ENCODE results near the gene SYCE3.

SYCE3 gene

DNA sequence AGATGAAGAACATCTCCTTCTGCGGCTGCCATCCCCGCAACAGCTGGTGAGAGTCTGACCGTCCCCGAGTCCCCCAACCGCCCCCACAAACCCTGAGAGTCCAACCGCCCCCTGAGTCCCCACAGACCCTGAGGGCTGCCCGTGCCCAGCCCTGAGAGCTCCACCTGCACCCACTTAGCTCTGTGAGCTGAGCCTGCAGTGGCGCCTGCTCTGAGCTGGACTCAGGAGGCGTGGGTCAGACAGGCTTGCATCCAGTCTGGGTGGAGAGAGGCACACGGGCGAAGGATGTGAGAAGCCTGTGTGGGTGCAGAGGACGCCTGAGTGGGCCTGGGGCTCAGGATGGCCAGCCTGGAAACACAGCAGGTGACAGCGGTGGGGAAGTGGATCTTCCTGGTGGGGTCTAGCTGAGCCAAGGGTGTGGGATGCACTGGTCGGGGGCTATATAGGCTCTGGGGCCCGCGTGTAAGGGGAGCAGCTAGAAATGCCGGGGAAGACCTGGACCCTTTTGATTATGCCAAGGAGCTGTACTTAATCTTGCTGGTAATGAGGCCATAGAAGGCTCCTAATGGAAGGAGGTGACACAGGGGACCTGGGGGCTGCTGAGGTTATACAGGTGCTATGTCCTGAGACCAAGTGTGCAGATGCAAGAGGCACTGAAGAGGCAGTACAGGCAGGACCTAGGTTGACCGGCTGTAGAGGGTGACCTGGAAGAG lies 44.4 kb upstream of the SYCE3 start:
- H3K27me3 ChIP-seq (ENCODE audit: control insufficient read depth in 1 of 2, insufficient read depth in 2 of 2, low read length in 2 of 2): peaks cover 24 to 31% of the 10 kb centered on the region in 2 donors
- no peaks in the 10 kb centered on the region for H3K9me3 ChIP-seq (ENCODE audit: control insufficient read depth in 1 of 2, low read length in 2 of 2)
- peaks cover 0 to 1% of the 10 kb centered on the region in 2 donors for H3K4me1 ChIP-seq (ENCODE audit: control insufficient read depth in 1 of 2, insufficient read depth in 2 of 2, low read length in 2 of 2)
- no peaks in the 10 kb centered on the region for H3K36me3 ChIP-seq (ENCODE audit: control insufficient read depth in 1 of 2, insufficient read depth in 2 of 2, low read length in 2 of 2)
- H3K4me3 ChIP-seq (ENCODE audit: low read depth in 1 of 2, low read length in 2 of 2): no peak overlapping the region
- no peak overlapping the region for H3K9ac ChIP-seq (ENCODE audit: low read depth in 1 of 2, low read length in 2 of 2)
- no peak overlapping the region for H3K27ac ChIP-seq (ENCODE audit: low read depth, low read length)

DNA sequence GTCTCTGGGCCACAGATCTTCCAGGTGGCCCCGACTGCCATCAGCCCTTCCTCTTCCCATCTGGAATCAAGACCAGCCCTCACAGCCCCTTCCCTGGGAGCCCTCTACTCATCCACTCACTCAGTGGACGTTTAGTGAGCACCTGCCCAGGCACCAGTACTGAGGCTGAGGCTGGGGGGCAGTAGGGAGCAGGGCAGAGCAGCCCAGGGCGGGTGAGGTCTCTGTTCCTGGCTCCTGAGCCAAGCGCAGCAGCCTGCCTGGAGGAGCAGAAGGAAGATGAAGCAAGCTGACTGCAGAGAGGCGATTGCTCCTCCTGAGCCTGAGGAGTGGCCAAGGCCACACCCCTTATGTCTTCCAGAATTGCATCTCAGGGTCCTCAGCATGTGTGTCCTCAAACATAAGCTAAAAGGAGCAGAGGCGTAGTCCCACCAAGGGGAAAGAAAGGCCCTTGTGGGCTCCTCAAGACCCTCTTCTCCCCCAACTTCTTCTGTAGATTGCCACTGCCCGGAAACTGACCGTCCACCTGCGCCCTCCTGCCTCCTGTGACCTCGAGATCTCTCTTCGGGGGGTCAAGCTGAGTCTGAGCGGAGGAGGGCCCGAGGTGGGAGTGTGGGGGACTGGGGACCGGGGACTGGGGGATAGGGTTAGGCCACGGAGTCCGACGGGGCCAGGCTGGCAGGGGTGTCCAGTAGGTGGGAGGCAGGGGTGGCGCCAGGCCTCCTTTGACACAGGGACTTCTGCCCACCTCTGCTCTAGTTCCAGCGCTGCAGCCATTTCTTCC lies 43.6 kb upstream of the SYCE3 start:
- H3K27me3 ChIP-seq (ENCODE audit: control insufficient read depth in 1 of 2, insufficient read depth in 2 of 2, low read length in 2 of 2): peaks cover 29 to 31% of the 10 kb centered on the region in 2 donors
- no peaks in the 10 kb centered on the region for H3K4me1 ChIP-seq (ENCODE audit: control insufficient read depth in 1 of 2, insufficient read depth in 2 of 2, low read length in 2 of 2)
- no peaks in the 10 kb centered on the region for H3K9me3 ChIP-seq (ENCODE audit: control insufficient read depth in 1 of 2, low read length in 2 of 2)
- H3K27ac ChIP-seq (ENCODE audit: low read depth, low read length): no peak overlapping the region
- H3K4me3 ChIP-seq (ENCODE audit: low read depth in 1 of 2, low read length in 2 of 2): no peak overlapping the region
- no peak overlapping the region for H3K9ac ChIP-seq (ENCODE audit: low read depth in 1 of 2, low read length in 2 of 2)
- no peaks in the 10 kb centered on the region for H3K36me3 ChIP-seq (ENCODE audit: control insufficient read depth in 1 of 2, insufficient read depth in 2 of 2, low read length in 2 of 2)

DNA sequence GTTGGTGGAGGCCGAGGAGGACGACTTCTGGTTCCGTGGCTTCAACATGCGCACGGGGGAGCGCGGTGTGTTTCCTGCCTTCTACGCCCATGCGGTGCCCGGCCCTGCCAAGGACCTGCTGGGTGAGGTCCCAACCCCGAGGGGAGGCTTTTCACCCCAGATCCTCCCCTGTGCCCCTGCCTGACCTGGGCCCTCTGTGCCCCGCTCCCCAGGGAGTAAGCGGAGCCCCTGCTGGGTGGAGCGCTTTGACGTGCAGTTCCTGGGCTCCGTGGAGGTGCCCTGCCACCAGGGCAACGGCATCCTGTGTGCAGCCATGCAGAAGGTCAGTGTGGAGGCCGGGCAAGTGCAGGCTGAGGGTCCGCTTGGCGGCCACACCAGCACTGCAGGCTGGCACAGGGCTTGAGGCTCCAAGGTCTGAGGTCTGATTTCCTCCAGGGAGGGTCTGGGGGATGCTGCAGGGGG lies 42.9 kb upstream of the SYCE3 start:
- no peaks in the 10 kb centered on the region for H3K36me3 ChIP-seq (ENCODE audit: control insufficient read depth in 1 of 2, insufficient read depth in 2 of 2, low read length in 2 of 2)
- H3K4me3 ChIP-seq (ENCODE audit: low read depth in 1 of 2, low read length in 2 of 2): no peak overlapping the region
- no peaks in the 10 kb centered on the region for H3K4me1 ChIP-seq (ENCODE audit: control insufficient read depth in 1 of 2, insufficient read depth in 2 of 2, low read length in 2 of 2)
- no peak overlapping the region for H3K27ac ChIP-seq (ENCODE audit: low read depth, low read length)
- peaks cover 29 to 31% of the 10 kb centered on the region in 2 donors for H3K27me3 ChIP-seq (ENCODE audit: control insufficient read depth in 1 of 2, insufficient read depth in 2 of 2, low read length in 2 of 2)
- no peak overlapping the region for H3K9ac ChIP-seq (ENCODE audit: low read depth in 1 of 2, low read length in 2 of 2)
- no peaks in the 10 kb centered on the region for H3K9me3 ChIP-seq (ENCODE audit: control insufficient read depth in 1 of 2, low read length in 2 of 2)

DNA sequence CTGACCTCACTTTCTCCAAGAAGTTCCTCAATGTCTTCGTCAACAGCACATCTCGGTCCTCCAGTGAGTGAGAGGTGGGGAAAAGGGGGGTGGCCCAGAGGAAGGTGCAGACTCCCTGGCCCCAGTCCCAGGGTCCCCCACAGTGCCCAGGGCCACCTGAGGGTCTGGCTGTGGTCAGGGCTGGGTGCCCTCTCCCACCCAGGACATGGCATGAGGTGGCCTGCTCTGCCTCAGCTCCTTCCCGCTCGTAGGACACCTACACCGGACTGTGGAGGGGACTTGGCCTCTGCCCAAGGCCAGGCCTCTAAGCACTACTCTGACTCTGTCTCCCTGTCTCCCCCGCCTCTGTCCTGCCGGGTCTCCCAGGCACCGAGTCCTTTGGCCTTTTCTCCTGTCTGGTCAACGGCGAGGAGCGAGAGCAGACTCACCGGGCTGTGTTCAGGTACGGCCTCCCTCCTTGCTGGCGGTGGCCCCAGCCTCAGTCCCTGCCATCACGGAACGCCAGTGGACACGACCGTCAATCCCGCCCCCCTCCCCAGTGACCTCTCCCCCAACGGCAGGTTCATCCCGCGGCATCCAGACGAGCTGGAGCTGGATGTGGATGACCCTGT lies 42.4 kb upstream of the SYCE3 start:
- H3K27me3 ChIP-seq (ENCODE audit: control insufficient read depth in 1 of 2, insufficient read depth in 2 of 2, low read length in 2 of 2): peaks cover 29 to 31% of the 10 kb centered on the region in 2 donors

DNA sequence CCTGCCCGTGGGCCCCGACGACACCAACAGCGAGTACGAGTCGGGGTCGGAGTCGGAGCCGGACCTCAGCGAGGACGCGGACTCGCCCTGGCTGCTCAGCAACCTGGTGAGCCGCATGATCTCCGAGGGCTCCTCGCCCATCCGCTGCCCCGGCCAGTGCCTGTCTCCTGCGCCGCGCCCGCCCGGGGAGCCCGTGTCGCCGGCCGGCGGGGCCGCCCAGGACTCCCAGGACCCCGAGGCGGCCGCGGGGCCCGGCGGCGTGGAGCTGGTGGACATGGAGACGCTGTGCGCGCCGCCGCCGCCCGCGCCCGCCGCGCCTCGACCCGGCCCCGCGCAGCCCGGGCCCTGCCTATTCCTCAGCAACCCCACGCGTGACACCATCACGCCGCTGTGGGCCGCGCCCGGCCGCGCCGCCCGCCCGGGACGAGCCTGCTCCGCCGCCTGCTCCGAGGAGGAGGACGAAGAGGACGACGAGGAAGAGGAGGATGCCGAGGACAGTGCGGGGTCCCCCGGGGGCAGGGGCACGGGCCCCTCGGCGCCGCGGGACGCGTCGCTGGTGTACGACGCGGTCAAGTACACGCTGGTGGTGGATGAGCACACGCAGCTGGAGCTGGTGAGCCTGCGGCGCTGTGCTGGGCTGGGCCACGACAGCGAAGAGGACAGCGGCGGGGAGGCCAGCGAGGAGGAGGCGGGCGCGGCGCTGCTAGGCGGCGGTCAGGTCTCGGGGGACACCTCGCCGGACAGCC lies 41.7 kb upstream of the SYCE3 start:
- Histone ChIP-seq H3K27me3 (ENCODE audit: control insufficient read depth in 1 of 2, insufficient read depth in 2 of 2, low read length in 2 of 2) (peaks cover 29 to 35% of the 10 kb centered on the region in 2 donors), H3K9me3 (ENCODE audit: control insufficient read depth in 1 of 2, low read length in 2 of 2) (no peaks in the 10 kb centered on the region), H3K4me3 (ENCODE audit: low read depth in 1 of 2, low read length in 2 of 2) (no peak overlapping the region), H3K4me1 (ENCODE audit: control insufficient read depth in 1 of 2, insufficient read depth in 2 of 2, low read length in 2 of 2) (peaks cover 3 to 4% of the 10 kb centered on the region in 2 donors), H3K36me3 (ENCODE audit: control insufficient read depth in 1 of 2, insufficient read depth in 2 of 2, low read length in 2 of 2) (no peaks in the 10 kb centered on the region), H3K9ac (ENCODE audit: low read depth in 1 of 2, low read length in 2 of 2) (no peak overlapping the region), H3K27ac (ENCODE audit: low read depth, low read length) (no peak overlapping the region)

More for the DNA sequence above, 42.4 kb upstream of the SYCE3 start:
- no peak overlapping the region for H3K4me3 ChIP-seq (ENCODE audit: low read depth in 1 of 2, low read length in 2 of 2)
- no peaks in the 10 kb centered on the region for H3K4me1 ChIP-seq (ENCODE audit: control insufficient read depth in 1 of 2, insufficient read depth in 2 of 2, low read length in 2 of 2)
- H3K9ac ChIP-seq (ENCODE audit: low read depth in 1 of 2, low read length in 2 of 2): no peak overlapping the region
- no peaks in the 10 kb centered on the region for H3K36me3 ChIP-seq (ENCODE audit: control insufficient read depth in 1 of 2, insufficient read depth in 2 of 2, low read length in 2 of 2)
- no peak overlapping the region for H3K27ac ChIP-seq (ENCODE audit: low read depth, low read length)
- H3K9me3 ChIP-seq (ENCODE audit: control insufficient read depth in 1 of 2, low read length in 2 of 2): no peaks in the 10 kb centered on the region

DNA sequence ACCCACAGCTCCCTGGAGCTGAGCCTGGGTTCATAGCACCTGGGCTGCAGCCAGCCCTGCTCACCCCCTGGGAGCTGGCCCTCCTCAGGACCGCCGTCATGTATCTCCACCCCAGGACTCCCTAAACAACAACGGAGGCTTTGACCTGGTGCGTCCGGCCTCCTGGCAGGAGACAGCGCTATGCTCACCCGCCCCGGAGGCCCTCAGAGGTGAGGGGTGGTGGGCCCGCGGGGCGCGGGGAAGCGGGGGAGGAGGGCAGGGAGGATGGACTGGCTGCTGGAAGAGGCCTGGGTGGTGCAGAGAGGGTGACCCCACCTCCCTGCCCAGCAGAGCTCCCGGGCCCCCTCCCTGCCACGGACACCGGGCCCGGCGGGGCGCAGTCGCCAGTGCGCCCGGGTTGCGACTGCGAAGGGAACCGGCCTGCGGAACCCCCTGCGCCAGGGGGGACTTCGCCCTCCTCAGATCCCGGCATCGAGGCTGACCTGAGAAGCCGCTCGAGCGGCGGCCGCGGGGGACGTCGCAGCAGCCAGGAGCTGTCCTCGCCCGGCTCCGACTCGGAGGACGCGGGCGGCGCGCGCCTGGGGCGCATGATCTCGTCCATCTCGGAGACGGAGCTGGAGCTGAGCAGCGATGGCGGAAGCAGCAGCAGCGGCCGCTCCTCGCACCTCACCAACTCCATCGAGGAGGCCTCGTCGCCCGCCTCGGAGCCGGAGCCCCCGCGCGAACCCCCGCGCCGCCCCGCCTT lies 41.0 kb upstream of the SYCE3 start:
- Histone ChIP-seq H3K27me3 (ENCODE audit: control insufficient read depth in 1 of 2, insufficient read depth in 2 of 2, low read length in 2 of 2) (peaks cover 29 to 35% of the 10 kb centered on the region in 2 donors), H3K9me3 (ENCODE audit: control insufficient read depth in 1 of 2, low read length in 2 of 2) (no peaks in the 10 kb centered on the region), H3K36me3 (ENCODE audit: control insufficient read depth in 1 of 2, insufficient read depth in 2 of 2, low read length in 2 of 2) (no peaks in the 10 kb centered on the region)

DNA sequence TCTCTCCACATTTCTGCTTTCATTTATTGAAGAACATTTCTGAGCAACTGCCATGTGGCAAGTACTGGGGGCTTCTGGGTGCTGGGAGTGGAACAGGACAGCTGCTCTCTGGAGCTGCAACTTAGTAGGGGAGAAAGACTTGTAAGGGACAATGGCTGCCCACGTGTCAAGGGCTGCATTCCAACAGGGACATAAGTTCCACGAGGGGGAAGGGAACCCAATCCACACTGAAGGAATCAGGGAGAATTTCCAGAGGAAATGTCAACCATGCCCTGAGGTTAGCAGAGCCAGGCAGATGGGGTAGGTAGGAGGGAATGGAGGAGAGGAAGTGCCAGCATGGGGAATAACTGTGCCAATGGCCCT lies 39.6 kb upstream of the SYCE3 start:
- Histone ChIP-seq H3K4me3 (ENCODE audit: low read depth in 1 of 2, low read length in 2 of 2) (no peak overlapping the region), H3K9ac (ENCODE audit: low read depth in 1 of 2, low read length in 2 of 2) (no peak overlapping the region), H3K9me3 (ENCODE audit: control insufficient read depth in 1 of 2, low read length in 2 of 2) (no peaks in the 10 kb centered on the region), H3K4me1 (ENCODE audit: control insufficient read depth in 1 of 2, insufficient read depth in 2 of 2, low read length in 2 of 2) (peaks cover 3 to 4% of the 10 kb centered on the region in 2 donors), H3K36me3 (ENCODE audit: control insufficient read depth in 1 of 2, insufficient read depth in 2 of 2, low read length in 2 of 2) (no peaks in the 10 kb centered on the region), H3K27ac (ENCODE audit: low read depth, low read length) (no peak overlapping the region), H3K27me3 (ENCODE audit: control insufficient read depth in 1 of 2, insufficient read depth in 2 of 2, low read length in 2 of 2) (peaks cover 30 to 35% of the 10 kb centered on the region in 2 donors)

More for the DNA sequence above, 41.0 kb upstream of the SYCE3 start:
- Histone ChIP-seq H3K4me3 (ENCODE audit: low read depth in 1 of 2, low read length in 2 of 2) (no peak overlapping the region), H3K4me1 (ENCODE audit: control insufficient read depth in 1 of 2, insufficient read depth in 2 of 2, low read length in 2 of 2) (peaks cover 3 to 4% of the 10 kb centered on the region in 2 donors), H3K9ac (ENCODE audit: low read depth in 1 of 2, low read length in 2 of 2) (no peak overlapping the region), H3K27ac (ENCODE audit: low read depth, low read length) (no peak overlapping the region)

DNA sequence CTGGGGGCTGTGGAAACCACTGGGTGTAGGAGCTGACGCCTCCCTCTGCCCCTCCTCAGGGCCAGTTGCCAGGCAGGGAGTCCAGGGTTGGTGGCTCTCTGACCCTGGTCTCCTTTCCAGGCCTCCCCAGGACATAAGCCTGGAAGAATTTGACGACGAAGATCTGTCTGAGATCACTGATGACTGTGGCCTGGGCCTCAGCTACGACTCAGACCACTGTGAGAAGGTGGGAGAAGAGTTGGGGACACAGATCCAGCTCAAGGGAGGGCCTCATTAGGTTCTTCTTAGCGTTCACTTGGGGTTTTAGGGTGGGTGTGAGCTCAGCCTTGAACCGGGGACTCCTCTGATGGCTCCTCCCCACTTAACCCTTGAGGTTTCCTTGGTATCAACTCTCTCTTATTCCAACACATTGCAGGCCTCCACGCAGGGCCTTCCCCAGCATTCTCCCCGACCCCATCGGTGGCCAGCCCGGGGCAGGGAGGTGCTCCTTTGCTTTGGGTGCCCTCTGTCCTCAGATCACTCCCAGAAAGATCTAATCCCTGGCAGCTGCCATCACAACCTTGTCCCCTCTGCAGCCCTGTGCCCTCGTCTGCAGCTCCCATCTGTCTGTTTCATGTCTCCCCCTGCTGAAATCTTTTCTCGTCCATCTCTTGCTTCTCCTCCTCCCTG lies 39.1 kb upstream of the SYCE3 start:
- Histone ChIP-seq H3K9ac (ENCODE audit: low read depth in 1 of 2, low read length in 2 of 2) (no peak overlapping the region), H3K9me3 (ENCODE audit: control insufficient read depth in 1 of 2, low read length in 2 of 2) (no peaks in the 10 kb centered on the region), H3K4me1 (ENCODE audit: control insufficient read depth in 1 of 2, insufficient read depth in 2 of 2, low read length in 2 of 2) (peaks cover 3 to 4% of the 10 kb centered on the region in 2 donors), H3K27me3 (ENCODE audit: control insufficient read depth in 1 of 2, insufficient read depth in 2 of 2, low read length in 2 of 2) (peaks cover 27 to 35% of the 10 kb centered on the region in 2 donors), H3K4me3 (ENCODE audit: low read depth in 1 of 2, low read length in 2 of 2) (no peak overlapping the region), H3K36me3 (ENCODE audit: control insufficient read depth in 1 of 2, insufficient read depth in 2 of 2, low read length in 2 of 2) (no peaks in the 10 kb centered on the region), H3K27ac (ENCODE audit: low read depth, low read length) (no peak overlapping the region)

Measured in duodenal mucosa (tissue), 2 donors.